Body of pancreas (tissue), 4 donors: ENCODE results near the gene HECW1. TPM values are rescaled to one million over a fixed set of nuclear protein-coding genes. Genes with fewer than 3 reads are reported as not detected.
A peak's percentile ranks its signal among the peaks of the same experiment; 100 is the strongest.

Experiments used
- ATAC-seq: fragments of 150-250 bp; one replicate; pipeline ENCODE4 v1.9.1; 2016
- DNase-seq, 4 donors: peaks; one replicate each; pipeline ENCODE4 v3.0.0-alpha.2; 2019
- H3K27ac ChIP-seq, 4 donors: fragments of 200-600 bp; sonication (generic); 1 replicate in 3 of 4; 2 replicates in 1 of 4; pipeline versions ENCODE4 v1.5.1 to v1.6.1; 2016 to 2019; ENCODE audit warnings: mild to moderate bottlenecking in 1 of 4, mixed read lengths in 1 of 4, moderate library complexity in 1 of 4
- H3K27me3 ChIP-seq, 2 donors: fragments of 200-600 bp; sonication (generic); one replicate each; pipeline ENCODE4 v1.6.0; 2016; ENCODE audit warnings: mild to moderate bottlenecking in 1 of 2
- H3K36me3 ChIP-seq, 2 donors: fragments of 200-600 bp; sonication (generic); replicated peaks in 1 of 2; 2 replicates each; pipeline ENCODE4 v1.5.1; 2016; ENCODE audit warnings: low read depth in 2 of 2; ENCODE audit not compliant: insufficient read depth in 1 of 2
- H3K4me1 ChIP-seq: fragments of 200-600 bp; sonication (generic); one replicate; pipeline ENCODE4 v1.6.0; 2016
- H3K4me3 ChIP-seq, 2 donors: fragments of 200-600 bp; sonication (generic); 1 replicate in 1 of 2; 2 replicates in 1 of 2; pipeline ENCODE4 v1.5.1; 2016 to 2019
- H3K9me3 ChIP-seq, 3 donors: fragments of 200-600 bp; sonication (generic); 1 replicate in 2 of 3; 2 replicates in 1 of 3; pipeline ENCODE4 v1.5.1; 2016
- POLR2A ChIP-seq, 3 donors: fragments of 450-650 bp; IDR thresholded peaks; one replicate each; pipeline ENCODE4 v1.6.1; 2016; ENCODE audit warnings: antibody characterized with exemption in 3 of 3, mild to moderate bottlenecking in 2 of 3
- WGBS, 2 donors: methylation state at CpG; one replicate each; pipeline ENCODE4 v1.1.5; 2017; 5-methylcytosine and 5-hydroxymethylcytosine counted together
- intact Hi-C: fragments of 100-400 bp; cut with DNase I; formaldehyde crosslinking; loops from one replicate; pipeline ENCODE4 v1.15.1; 2023
- total RNA-seq, 2 donors: library from RNA; depleted of rRNA; stranded (reverse); fragments of >200 nt; gene quantifications; one replicate each; pipeline ENCODE4 v1.1.0, GENCODE V29; 2016
- TF ChIP-seq, protein P1 (sequence below), 7 experiments: fragments of 450-650 bp in 4 of 7; fragments of 200-600 bp in 3 of 7; sonication (generic) in 3 of 7; IDR thresholded peaks; one replicate each; pipeline ENCODE4 v1.5.1; 2016 to 2019; ENCODE audit warnings: antibody characterized with exemption in 7 of 7

HECW1 gene
- total RNA-seq, 2 donors from 2014 or later, result under 0.01 TPM; not detected in 1

DNA sequence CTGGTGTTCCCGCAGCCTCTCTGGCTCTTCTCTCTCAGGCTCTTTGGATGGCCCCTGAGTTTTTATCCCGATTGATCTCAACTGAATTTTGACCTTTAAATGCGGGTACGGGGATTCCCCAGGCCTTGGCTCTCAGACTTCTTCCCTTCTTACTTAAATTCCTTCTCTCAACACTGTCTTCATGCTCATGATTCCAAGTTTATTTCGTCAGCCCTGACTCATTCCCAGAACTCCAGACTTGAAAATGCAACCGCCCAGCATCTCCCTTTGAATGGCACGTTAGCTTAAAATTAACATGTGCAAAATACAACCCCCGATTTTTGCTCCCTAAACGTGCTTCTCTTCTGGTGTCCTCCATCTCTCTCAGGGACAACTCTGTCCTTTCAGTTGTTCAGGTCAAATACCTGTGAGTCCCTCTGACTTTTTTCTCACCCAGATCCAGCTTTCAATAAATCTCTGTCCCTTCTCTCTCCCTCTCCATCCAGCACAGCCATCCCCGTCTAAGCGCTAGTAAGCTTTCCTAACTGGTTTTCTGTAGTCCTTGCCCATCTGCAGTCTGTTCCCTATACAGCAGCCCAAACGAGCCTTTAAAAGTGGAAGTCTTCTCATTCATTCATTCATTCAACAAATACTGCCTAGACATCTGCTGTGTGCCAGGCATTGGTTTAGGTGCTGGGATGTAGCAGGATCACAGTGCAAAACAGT, 7.1 kb downstream of the HECW1 start:
- ATAC-seq (no peak), DNase-seq (peak in 1 of 4 donors; percentile 8)
- no peak for TF ChIP-seq POLR2A (IDR thresholded peaks at IDR 0.05)
- TF ChIP-seq, protein P1, sequence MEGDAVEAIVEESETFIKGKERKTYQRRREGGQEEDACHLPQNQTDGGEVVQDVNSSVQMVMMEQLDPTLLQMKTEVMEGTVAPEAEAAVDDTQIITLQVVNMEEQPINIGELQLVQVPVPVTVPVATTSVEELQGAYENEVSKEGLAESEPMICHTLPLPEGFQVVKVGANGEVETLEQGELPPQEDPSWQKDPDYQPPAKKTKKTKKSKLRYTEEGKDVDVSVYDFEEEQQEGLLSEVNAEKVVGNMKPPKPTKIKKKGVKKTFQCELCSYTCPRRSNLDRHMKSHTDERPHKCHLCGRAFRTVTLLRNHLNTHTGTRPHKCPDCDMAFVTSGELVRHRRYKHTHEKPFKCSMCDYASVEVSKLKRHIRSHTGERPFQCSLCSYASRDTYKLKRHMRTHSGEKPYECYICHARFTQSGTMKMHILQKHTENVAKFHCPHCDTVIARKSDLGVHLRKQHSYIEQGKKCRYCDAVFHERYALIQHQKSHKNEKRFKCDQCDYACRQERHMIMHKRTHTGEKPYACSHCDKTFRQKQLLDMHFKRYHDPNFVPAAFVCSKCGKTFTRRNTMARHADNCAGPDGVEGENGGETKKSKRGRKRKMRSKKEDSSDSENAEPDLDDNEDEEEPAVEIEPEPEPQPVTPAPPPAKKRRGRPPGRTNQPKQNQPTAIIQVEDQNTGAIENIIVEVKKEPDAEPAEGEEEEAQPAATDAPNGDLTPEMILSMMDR (IDR thresholded peaks at IDR 0.05), result no peak
- WGBS, 2 donors, result 30 to 34% methylated on average over 12 of the region's 12 CpGs
- peaks cover 0 to 4% of the 10 kb centered on the region in 2 donors for H3K27me3 ChIP-seq
- intact Hi-C loops, result no loop called here
- H3K4me3 ChIP-seq, result no peak overlapping the region
- no peak overlapping the region for H3K27ac ChIP-seq
- no peaks in the 10 kb centered on the region for H3K9me3 ChIP-seq
- H3K36me3 ChIP-seq, result no peaks in the 10 kb centered on the region
- H3K4me1 ChIP-seq, result no peaks in the 10 kb centered on the region

DNA sequence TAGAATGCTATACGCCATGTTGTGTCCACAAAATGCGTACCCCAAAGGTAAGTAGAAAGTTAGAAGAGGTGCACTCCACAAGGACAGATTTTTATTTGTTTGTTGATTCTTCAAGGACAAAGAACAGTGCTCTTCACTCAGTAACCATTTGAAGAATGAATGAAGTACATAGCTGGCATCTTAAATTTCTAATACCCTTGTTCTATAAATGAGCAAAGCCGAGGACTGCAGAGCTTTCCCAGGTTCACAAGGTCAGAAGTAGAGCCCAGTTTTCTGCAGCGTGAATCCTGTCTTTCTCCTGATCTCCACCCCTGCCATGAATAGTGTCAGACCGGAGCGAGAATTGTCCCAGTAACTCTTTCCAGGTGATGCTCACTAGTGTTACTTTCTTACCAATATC, 9.5 kb downstream of the HECW1 start:
- 59 to 71% methylated on average over 6 of the region's 6 CpGs for WGBS, 2 donors
- Histone ChIP-seq H3K36me3 (no peaks in the 10 kb centered on the region), H3K27me3 (no peaks in the 10 kb centered on the region), H3K27ac (no peak overlapping the region), H3K4me1 (no peaks in the 10 kb centered on the region), H3K9me3 (no peaks in the 10 kb centered on the region), H3K4me3 (no peak overlapping the region)
- DNase-seq, result no peak
- intact Hi-C loops, result no loop called here
- ATAC-seq, result no peak
- TF ChIP-seq POLR2A (IDR thresholded peaks at IDR 0.05), result no peak
- TF ChIP-seq, protein P1 (IDR thresholded peaks at IDR 0.05), result no peak

DNA sequence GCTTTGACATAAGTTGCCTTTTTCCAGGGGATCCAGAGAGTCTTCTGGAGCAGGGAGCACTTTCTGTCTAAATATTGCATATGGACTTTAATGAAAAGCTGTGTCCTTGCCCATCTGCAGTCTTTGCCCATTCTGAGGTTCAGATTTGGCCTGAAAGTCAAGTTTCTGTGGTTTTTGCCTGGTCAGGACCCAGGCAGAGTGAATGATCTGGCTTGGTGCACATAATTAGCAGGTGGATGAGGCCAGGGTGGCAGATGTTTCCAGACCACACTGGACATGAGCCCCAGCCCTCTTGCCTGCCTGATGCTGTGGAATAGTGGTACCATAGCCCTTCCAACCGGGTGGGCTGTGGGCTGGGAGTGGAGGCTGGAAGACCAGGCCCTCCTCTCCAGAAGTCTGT, 11.0 kb downstream of the HECW1 start:
- Histone ChIP-seq H3K27ac (no peak overlapping the region), H3K36me3 (no peaks in the 10 kb centered on the region), H3K9me3 (no peaks in the 10 kb centered on the region), H3K27me3 (no peaks in the 10 kb centered on the region), H3K4me3 (no peak overlapping the region), H3K4me1 (no peaks in the 10 kb centered on the region)
- intact Hi-C loops, result no loop called here
- DNase-seq (no peak), ATAC-seq (no peak)
- TF ChIP-seq, protein P1 (IDR thresholded peaks at IDR 0.05), result no peak
- TF ChIP-seq POLR2A (IDR thresholded peaks at IDR 0.05), result no peak
- 31 to 45% methylated on average over 1 of the region's 1 CpG for WGBS, 2 donors

DNA sequence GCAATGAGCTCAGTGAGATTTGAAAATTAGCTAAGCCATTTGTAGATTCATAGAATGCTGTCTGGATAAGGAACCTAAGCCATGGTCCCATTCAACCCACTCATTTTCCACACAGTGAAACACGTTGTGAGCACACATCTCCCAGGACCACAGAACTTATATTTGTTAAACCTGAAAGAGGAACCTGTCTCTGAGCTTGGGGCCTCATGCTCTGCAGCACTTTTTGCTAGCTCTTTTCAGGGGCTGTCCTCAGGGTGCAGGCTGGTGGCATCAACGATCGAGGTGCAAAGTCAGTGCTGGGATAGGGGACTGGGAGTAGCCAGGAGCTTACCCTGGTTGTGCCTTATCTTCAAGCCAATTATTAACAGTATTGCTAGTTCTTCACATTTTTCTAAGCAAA, 11.9 kb downstream of the HECW1 start:
- Histone ChIP-seq H3K4me3 (no peak overlapping the region), H3K9me3 (no peaks in the 10 kb centered on the region), H3K27me3 (no peaks in the 10 kb centered on the region), H3K4me1 (no peaks in the 10 kb centered on the region), H3K36me3 (no peaks in the 10 kb centered on the region), H3K27ac (no peak overlapping the region)
- WGBS, 2 donors, result 32 to 50% methylated on average over 3 of the region's 3 CpGs
- DNase-seq (no peak), ATAC-seq (no peak)
- TF ChIP-seq, protein P1 (IDR thresholded peaks at IDR 0.05), result no peak
- no peak for TF ChIP-seq POLR2A (IDR thresholded peaks at IDR 0.05)
- intact Hi-C loops, result no loop called here

DNA sequence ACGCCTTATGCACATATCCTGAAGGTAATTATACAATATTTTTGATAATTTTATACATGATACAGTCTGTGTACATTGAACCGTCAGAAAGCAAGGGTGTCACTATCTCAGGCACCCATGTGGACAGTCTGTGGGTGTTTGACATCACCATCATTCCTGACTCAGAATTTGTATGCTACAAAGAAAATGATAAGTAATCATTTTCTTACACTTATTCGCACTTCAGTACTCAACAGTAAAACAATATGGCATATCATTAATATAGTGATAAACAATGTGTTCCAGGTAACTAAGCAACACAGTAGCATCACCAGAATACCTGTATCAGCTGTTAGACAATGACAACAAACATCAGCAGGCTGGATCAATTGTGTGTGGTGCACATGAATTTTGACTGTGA, 17.9 kb downstream of the HECW1 start:
- no peak overlapping the region for H3K27ac ChIP-seq
- no peaks in the 10 kb centered on the region for H3K27me3 ChIP-seq
- TF ChIP-seq, protein P1 (IDR thresholded peaks at IDR 0.05), result no peak
- no peak for TF ChIP-seq POLR2A (IDR thresholded peaks at IDR 0.05)
- 66 to 70% methylated on average over 3 of the region's 3 CpGs for WGBS, 2 donors
- DNase-seq, result no peak
- ATAC-seq, result no peak
- H3K4me1 ChIP-seq, result no peaks in the 10 kb centered on the region
- intact Hi-C loops, result no loop called here
- no peaks in the 10 kb centered on the region for H3K9me3 ChIP-seq
- no peak overlapping the region for H3K4me3 ChIP-seq
- no peaks in the 10 kb centered on the region for H3K36me3 ChIP-seq
